ENCODE data around the gene EXOC3.

DNA sequence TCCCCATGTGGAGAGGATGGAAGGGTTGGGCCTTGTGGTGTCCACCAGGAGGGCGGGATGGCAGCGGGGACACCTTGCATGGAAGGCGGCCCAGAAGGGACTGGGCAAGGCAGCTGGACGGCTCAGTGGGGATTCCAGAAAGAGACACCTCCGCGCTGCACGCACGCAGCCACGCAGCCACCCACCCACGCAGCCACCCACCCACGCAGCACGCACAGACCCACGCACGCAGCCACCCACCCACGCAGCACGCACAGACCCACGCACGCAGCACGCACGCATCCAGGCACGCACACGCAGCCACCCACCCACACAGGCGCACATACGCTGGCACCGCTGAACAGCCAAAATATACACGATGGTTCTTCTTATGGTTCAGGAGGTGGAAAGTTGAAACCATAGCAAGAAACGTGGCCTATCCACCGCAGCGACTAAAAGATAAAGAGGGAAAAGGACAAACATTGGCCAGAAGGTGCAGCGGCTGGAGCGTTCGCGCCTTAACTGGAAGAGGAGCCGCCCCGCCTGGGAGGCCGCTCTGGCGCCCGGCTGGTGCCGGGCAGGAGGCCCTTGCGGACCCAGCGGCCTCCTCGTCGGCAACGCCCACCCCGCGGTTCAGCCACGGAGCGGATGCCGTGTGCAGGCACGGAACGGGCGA, 22.2 kb upstream of the EXOC3 start:
- TF ChIP-seq, protein P1, sequence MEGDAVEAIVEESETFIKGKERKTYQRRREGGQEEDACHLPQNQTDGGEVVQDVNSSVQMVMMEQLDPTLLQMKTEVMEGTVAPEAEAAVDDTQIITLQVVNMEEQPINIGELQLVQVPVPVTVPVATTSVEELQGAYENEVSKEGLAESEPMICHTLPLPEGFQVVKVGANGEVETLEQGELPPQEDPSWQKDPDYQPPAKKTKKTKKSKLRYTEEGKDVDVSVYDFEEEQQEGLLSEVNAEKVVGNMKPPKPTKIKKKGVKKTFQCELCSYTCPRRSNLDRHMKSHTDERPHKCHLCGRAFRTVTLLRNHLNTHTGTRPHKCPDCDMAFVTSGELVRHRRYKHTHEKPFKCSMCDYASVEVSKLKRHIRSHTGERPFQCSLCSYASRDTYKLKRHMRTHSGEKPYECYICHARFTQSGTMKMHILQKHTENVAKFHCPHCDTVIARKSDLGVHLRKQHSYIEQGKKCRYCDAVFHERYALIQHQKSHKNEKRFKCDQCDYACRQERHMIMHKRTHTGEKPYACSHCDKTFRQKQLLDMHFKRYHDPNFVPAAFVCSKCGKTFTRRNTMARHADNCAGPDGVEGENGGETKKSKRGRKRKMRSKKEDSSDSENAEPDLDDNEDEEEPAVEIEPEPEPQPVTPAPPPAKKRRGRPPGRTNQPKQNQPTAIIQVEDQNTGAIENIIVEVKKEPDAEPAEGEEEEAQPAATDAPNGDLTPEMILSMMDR (IDR thresholded peaks at IDR 0.05), result no peak
- TF ChIP-seq POLR2A (IDR thresholded peaks at IDR 0.05), result no peak
- TF ChIP-seq EP300 (IDR thresholded peaks at IDR 0.05), result no peak

All from gastroesophageal sphincter (tissue), 3 donors.